GM18511 (cell line): ENCODE results near the gene CLDN6.

Experiments
- ATAC-seq: cut with Tn5 transposase; IDR thresholded peaks from one replicate; pipeline ENCODE4 v1.9.1; 2021; ENCODE audit warnings: mild to moderate bottlenecking, moderate library complexity; ENCODE audit not compliant: unreplicated experiment

The CLDN6 gene

DNA sequence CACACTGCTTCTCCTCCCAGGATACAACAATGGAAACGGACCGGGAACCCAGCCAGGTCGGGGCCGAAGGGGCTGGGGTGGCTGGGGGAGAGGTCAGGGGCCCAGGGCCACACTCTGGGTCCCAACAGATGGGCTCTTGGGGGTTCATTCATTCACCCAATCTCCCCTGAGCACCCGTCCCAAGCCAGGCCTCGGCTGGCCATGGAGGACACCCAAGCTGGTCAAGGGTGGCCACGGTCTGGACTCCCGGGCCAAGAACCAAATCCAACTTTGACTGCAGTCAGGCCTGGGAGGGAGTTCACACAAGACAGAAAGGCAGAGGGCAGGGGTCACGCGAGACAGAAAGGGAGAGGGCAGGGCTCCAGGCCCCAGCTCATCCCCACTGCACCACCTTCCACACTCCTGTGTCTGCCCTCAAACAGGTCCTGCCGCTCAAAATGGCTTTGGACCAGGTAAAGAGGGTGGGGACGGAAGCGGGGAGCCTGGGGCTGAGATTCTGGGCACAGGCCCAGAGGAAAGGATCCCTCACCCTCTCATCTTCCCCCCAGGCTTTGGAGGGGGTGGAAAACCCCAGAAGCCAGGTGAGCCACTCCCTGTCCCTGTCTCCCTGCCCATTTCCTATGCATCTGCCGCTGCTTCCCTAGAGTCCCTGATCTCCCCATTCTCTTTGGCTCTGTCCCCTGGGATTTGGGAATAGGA is 25.5 kb downstream of the CLDN6 start:
- ATAC-seq, result no peak

DNA sequence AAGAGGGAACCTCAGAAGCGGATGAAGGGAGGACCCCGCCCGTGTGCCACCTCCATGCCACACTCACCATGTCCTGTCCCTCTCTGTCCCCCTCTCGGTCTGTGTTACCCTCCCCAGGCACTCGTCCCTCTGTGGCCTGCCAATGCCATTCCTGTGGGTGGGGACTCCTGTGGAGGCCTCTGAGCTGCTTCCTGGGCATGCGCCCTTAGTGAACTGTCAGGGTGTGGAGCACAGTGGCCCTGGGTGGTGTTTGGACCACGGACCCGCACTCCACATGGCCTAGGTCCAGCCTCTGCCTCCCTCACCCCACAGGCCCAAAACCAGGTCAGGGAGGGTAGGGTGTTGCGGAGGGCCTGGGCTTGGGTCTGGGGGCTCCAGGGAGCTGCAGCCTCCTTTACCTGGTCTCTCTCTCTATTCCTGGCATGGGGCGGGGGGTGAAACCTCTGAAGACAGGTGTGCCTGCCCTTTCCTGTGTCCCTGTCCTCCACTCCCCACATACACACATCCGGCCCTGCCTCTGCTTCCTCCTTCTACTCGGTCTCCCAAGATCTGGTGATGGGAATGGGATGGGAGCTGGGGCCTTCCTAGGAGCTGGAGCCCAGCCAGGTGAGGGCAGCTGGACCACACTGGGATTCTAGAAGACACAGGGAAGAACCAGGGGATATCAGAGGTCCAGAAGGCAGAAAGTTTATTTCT is 26.3 kb downstream of the CLDN6 start:
- no peak for ATAC-seq

DNA sequence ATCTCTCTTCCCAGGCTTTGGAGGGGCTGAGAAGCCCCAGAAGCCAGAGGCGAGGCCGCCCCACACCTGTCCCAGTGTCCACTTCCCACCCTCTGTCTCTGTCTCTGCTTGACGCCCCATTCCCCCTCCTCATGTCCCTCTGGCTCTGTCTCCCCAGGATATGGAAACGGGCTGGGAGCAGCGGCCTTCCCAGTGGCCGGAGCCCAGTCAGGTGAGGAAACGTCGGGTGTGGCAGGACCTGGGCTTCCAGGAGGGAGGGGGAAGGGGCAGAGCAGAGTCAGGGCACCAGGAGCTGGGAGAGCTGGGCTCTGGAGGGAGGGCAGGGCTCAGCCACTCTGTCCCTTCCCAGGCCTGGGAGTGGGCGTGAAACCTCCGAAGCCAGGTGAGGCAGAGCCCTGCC is 27.1 kb downstream of the CLDN6 start:
- no peak for ATAC-seq

- ATAC-seq, result no peak
Observed at GRCh38 chr16:2988590-2989099, 29.3 kb downstream of the CLDN6 start.

GRCh38 chr16:2987833-2988232 is 30.1 kb downstream of the CLDN6 start:
- ATAC-seq, result no peak

DNA sequence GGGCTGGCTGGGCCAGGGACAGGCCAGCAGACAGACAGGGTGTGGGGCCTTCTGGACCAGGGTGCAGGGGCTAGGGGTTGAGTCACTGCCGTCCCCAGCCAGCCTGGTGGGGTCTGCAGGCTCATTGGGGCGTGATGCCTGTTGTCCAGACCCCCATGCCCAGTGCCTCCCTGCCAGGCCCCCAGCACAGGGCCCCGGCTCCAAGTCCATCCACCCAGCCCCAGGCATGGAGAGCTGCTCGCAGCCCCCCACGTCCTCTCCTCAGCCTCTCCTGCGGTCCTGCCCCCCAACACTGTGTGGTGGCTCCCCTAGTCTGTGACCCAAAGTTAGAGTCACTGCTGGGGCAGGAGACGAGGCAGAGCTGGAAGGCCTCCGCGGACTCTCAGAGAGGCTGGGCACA is 30.7 kb downstream of the CLDN6 start:
- ATAC-seq, result no peak

- ATAC-seq, result no peak
Observed at GRCh38 chr16:2986623-2987188, 31.3 kb downstream of the CLDN6 start.

DNA sequence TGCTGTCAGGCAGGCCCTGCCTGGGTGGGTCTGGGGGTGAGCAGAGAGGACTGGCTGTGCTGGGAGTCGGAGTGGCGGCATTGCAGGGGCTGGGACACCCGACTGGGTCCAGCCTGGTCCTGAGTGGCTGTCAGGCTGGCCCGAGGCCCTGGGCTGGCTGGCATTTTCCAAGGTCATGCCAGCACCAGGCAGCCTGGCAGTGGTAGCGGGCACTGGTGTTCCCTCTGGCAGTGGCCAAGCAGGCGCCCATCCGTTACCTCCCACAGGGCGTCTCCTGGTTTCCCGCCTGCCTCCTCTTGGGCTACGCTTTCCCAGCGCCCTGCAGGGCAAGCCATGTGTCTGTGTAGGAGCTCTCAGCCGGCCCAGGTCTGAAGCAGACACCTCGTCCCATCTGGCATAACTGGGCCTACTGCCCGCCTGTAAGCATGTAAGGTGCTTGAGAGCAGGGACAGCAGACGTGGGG is 32.1 kb downstream of the CLDN6 start:
- no peak for ATAC-seq

- ATAC-seq, result no peak
Observed at GRCh38 chr16:2985462-2985861, 32.5 kb downstream of the CLDN6 start.

DNA sequence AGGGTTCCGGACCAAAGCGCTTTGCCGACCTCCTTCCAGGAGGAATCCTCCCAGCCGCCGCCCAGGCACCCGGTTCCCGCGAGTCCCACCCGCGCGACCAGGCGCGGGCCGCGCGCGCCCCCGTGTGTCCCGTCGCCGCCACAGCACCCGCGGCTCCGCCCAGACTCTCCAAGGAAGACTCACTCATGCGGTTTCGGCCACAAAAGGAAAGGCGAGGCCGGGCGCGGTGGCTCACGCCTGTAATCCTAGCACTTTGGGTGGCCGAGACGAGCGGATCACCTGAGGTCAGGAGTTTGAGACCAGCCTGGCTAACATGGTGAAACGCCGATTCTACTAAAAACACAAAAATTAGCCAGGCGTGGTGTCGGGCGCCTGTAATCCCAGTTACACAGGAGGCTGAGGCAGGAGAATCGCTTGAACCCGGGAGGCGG is 34.3 kb downstream of the CLDN6 start:
- no peak for ATAC-seq

DNA sequence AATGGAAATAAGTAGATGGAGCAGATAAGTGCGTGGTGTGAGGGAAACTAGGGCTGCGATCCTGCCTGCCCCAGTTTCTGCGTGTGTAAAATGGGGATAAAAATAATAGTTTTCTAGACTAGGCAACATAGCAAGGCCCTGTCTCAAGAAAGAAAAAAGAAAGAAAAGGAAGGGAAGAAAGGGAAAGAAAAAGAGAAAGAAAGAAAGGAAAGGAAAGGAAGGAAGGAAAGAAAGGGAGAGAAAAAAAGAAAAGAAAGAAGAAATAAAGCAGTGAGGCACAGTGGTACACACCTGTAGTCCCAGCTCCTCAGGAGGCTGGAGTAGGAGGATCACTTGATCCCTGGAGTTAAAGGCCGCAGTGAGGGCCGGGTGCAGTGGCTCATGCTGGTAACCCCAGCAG is 35.6 kb downstream of the CLDN6 start:
- no peak for ATAC-seq

- no peak for ATAC-seq
Observed at GRCh38 chr16:2981899-2982250, 36.1 kb downstream of the CLDN6 start.

- ATAC-seq, result no peak
Observed at GRCh38 chr16:2981177-2981898, 36.6 kb downstream of the CLDN6 start.

DNA sequence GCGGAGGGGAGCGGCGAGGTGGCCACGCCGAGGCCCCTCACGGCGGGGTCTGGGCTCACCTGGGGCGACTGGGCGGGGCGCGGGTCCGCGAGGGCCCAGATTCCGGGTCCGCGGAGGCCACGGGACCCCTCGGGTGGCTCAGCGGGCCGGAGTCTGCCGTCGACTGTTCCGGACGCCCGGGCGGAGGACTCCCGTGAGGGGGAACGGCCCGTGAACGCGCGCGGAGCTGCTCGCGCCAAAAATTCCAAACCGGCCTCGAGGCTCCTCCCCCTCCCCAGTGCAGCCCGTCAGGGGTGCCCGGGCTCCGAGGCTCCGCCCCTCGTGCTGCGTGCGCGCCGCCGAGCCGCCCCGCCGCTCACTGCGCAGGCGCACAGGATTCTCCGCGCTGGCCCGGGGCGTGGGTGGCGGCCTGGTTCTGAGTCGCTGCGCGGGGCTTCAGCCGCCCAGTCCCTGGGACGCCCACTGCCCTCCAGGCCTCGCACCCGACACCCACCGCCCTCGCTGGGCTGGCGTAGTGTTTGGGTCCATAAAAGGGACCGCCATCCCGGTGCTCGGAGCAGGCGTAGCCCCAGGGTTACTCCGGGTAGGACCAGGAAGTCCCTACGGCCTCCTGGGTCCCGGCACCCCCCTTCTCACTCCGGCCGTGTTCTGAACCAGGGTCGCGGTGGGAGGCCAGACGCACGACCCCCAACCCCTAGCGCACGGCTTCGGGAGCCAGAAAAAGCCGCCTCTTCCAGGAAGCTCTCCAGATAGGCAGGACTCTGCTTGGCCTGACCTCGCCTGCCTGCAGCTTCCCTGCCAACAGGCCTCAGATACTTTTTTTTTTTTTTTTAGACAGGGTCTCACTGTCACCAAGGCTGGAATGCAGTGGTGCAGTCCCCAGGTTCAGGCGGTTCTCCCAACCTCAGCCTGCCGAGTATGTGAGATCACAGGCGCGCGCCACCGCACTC is 37.5 kb downstream of the CLDN6 start, which contains the start of gene PKMYT1:
Gene PKMYT1 (minus strand): TSS at position 220 of the 950 bp plus-strand sequence. CDS start 789 bp downstream, outside the sequence.
- no peak for ATAC-seq

DNA sequence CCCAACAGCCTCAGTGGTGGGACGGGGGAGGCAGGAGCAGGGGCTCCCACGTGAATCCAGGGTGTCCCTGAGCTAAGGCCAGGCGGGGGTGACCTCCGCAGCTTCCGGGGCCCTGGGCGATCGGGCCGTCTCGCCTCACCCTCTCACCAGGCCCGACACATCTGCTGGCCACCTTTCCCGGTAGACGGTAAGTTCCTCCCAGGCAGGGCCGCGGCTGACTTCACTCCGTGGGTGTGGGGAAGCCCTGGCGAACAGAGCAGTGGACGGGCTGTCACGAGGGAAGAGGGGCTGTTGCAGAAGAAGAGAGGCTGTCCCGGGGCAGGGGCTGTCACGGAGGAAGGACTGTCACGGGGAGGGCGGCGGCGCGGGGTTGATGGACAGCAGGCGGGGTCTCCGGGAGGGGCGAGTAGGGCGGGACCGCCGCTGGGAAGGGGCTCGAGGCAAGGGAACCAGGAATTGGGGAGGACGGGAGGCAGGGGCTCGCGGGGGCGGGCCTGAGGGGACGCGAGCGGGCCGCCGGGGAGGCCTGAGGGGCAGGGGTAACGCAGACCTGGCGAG is 38.2 kb downstream of the CLDN6 start:
- ATAC-seq, result no peak

DNA sequence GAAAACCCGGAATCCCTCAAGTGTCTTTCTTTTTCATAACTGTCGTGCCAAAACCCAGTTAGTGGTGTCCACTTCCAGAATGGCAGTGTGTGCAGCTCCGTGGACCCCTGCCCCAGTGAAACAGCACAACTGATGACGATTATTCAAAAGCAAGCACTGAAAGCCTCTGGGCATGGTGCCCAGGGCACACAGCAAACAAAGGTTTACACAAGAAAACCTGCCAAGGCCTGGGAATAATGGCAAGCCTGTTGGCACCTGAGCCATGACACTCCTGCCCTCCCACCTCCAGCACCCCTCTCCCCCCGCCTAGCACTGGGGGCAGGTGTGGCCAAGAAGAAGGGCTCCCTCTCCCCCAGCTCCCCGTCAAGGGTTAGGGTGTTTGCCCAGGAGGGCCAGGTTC is 40.5 kb downstream of the CLDN6 start:
- ATAC-seq, result no peak

DNA sequence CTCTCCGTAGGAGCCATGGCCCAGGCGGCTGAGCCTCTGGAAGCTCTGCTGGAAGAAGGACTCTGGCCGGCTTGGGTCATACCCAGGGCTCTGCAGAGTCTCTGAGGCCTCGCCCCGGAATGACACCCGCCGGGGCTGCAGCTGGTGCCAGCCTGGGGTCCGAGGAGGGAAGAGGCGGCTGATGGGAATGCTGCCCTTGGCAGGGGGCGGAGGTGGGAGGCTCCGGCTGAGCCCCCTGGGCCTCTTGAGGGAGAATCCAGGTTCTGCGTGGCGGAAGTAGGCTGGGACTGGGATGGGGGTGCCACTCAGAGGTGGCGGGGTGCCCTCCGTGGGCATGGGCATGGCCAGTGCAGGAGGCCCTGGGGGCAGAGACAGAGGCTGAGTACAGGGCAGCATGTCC is 41.3 kb downstream of the CLDN6 start:
- ATAC-seq, result no peak

DNA sequence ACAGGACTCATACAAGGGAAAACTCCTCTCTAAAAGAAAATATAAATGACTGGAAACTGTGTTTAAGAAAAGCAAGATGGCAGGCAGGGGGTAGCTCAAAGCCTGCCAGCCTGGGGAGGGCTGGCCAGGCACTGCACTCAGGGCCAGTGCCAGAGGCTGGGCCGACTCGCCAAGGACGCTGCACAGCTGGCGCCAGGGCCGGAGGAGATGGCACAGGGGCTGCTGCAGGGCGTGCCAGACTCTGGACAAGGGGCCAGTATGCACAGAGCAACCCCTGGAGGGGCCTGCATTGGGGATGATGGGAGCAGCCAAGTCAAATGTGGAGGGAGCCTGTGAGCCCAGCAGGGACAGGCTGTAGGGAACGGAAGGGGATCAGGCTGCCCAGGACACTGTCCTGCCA is 41.8 kb downstream of the CLDN6 start:
- ATAC-seq, result no peak

DNA sequence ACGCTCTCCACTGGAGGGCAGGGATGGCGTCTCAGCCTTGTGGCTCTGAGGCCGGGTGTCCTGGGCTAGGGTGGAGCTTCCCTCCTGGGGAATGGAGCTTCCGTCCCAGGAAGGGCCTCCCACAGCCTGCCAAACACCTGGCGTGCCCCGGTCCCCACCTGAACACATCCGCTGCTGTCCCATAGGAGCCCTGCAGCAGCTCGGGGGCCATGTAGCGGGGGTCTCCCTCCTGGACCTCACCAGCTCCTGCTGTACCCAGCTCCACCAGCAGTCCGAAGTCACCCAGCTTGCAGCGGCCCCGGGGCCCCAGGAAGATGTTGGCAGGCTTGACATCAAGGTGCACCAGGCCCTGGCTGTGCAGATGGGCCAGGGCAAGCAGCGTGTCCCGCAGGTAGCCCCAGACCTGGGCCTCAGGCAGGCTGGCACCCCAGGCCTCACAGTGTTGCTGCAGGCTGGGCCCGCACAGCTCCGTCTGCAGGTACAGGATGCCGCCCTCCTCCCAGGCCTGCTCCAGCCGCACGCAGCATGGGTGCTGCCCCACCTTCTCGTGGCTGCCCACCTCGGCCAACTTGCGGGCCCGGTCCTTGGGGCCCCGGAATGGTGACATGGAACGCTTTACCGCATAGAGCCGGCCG is 42.7 kb downstream of the CLDN6 start:
- ATAC-seq, result no peak
